SU-DHL-6 (cell line): Measurements from ENCODE around the gene CACNA2D4.

ENCODE experiments used
- CTCF ChIP-seq: fragments of 200-600 bp; sonication (generic); IDR thresholded peaks from one replicate; pipeline ENCODE4 v1.5.1; 2017; ENCODE audit warnings: antibody characterized with exemption, mild to moderate bottlenecking, low read length, moderate library complexity; ENCODE audit not compliant: insufficient read depth, poor library complexity, severe bottlenecking
- EZH2phosphoT487 ChIP-seq: fragments of 200-600 bp; sonication (generic), shearing (Covaris generic); conservative IDR thresholded peaks from 2 replicates; pipeline ENCODE4 v1.6.1; 2018; ENCODE audit warnings: mild to moderate bottlenecking, antibody characterized with exemption, low read length, moderate library complexity, mixed read lengths

DNA sequence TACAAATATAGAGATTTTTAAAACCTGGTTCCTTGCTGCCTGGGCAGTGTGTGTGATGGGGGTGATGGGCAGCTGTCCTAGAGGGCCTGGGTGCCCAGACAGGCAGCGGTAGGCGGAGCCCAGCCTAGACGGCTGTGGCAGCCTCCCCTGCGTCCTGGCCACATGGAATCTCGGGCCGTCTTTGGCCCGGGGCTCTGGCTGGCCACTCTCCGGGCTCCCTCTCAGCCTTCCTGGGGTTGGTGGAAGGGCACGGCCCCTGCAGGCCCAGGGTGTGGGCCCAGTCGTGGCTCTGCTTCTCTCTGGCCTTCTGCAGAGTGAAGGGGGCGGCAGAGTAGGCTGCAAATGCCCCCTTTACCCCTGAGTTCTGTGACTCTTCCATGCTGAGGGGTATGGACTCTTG, 95.8 kb downstream of the CACNA2D4 start:
- TF ChIP-seq CTCF (no peak), EZH2phosphoT487 (no peak)
